ENCODE measurements around the gene ANGPTL7.
"Not testable (repeated sequence)": the region's sequence is repeated elsewhere in the genome, so short reads cannot be mapped to it uniquely, and the experiment has no call there.

ANGPTL7 gene

GRCh38 chr1:11188858-11189451 lies at the start of gene ANGPTL7:
Gene ANGPTL7 (plus strand): TSS chr1:11189355. CDS start chr1:11189580, 225 bp downstream.
- DNase-seq (ENCODE audit: low read depth), result no peak

- DNase-seq (ENCODE audit: low read depth), result no peak
Observed at GRCh38 chr1:11142618-11143391, 46.4 kb upstream of the ANGPTL7 start.

GRCh38 chr1:11143401-11143800 lies 45.8 kb upstream of the ANGPTL7 start:
- no peak for DNase-seq (ENCODE audit: low read depth)

GRCh38 chr1:11143907-11144306 lies 45.2 kb upstream of the ANGPTL7 start:
- no peak for DNase-seq (ENCODE audit: low read depth)

- DNase-seq (ENCODE audit: low read depth), result no peak
Observed at GRCh38 chr1:11144570-11145256, 44.4 kb upstream of the ANGPTL7 start.

GRCh38 chr1:11145741-11146140 lies 43.4 kb upstream of the ANGPTL7 start:
- no peak for DNase-seq (ENCODE audit: low read depth)

- no peak for DNase-seq (ENCODE audit: low read depth)
Observed at GRCh38 chr1:11147197-11147770, 41.9 kb upstream of the ANGPTL7 start.

- DNase-seq (ENCODE audit: low read depth), result no peak
Observed at GRCh38 chr1:11150326-11150725, 38.8 kb upstream of the ANGPTL7 start.

- DNase-seq (ENCODE audit: low read depth), result no peak
Observed at GRCh38 chr1:11151114-11151513, 38.0 kb upstream of the ANGPTL7 start.

GRCh38 chr1:11151826-11152612 lies 37.1 kb upstream of the ANGPTL7 start:
- DNase-seq (ENCODE audit: low read depth), result no peak

- no peak for DNase-seq (ENCODE audit: low read depth)
Observed at GRCh38 chr1:11152755-11153154, 36.4 kb upstream of the ANGPTL7 start.

GRCh38 chr1:11153184-11153583 lies 36.0 kb upstream of the ANGPTL7 start:
- DNase-seq (ENCODE audit: low read depth), result no peak

GRCh38 chr1:11156441-11156840 lies 32.7 kb upstream of the ANGPTL7 start:
- DNase-seq (ENCODE audit: low read depth), result no peak

- DNase-seq (ENCODE audit: low read depth), result no peak
Observed at GRCh38 chr1:11156963-11157362, 32.2 kb upstream of the ANGPTL7 start.

GRCh38 chr1:11157394-11157793 lies 31.8 kb upstream of the ANGPTL7 start:
- no peak for DNase-seq (ENCODE audit: low read depth)

GRCh38 chr1:11157867-11158266 lies 31.3 kb upstream of the ANGPTL7 start:
- no peak for DNase-seq (ENCODE audit: low read depth)

- DNase-seq (ENCODE audit: low read depth), result no peak
Observed at GRCh38 chr1:11158291-11158690, 30.9 kb upstream of the ANGPTL7 start.

GRCh38 chr1:11158720-11159321 lies 30.3 kb upstream of the ANGPTL7 start:
- no peak for DNase-seq (ENCODE audit: low read depth)

GRCh38 chr1:11162752-11163151 lies 26.4 kb upstream of the ANGPTL7 start:
- not testable (repeated sequence) for DNase-seq (ENCODE audit: low read depth)

- not testable (repeated sequence) for DNase-seq (ENCODE audit: low read depth)
Observed at GRCh38 chr1:11166744-11167143, 22.4 kb upstream of the ANGPTL7 start.

GRCh38 chr1:11168731-11169130 lies 20.4 kb upstream of the ANGPTL7 start:
- DNase-seq (ENCODE audit: low read depth), result no peak

GRCh38 chr1:11169202-11169601 lies 20.0 kb upstream of the ANGPTL7 start:
- DNase-seq (ENCODE audit: low read depth), result no peak

Measured in activated T-helper 1 cell treated with Interleukin-2 at 50 U/mL for 16 hours (primary cell).